Fibroblast of lung (primary cell): ENCODE results near the gene CUL2. TPM values are rescaled to one million over a fixed set of nuclear protein-coding genes. Genes with fewer than 3 reads are reported as not detected.
A peak's percentile ranks its signal among the peaks of the same experiment; 100 is the strongest.
"Not testable (repeated sequence)": the region's sequence is repeated elsewhere in the genome, so short reads cannot be mapped to it uniquely, and the experiment has no call there.

Experiments
- DNase-seq, 2 donors: peaks; one replicate each; pipeline versions ENCODE4 v3.0.0 to v3.0.0-alpha.2; 2010; ENCODE audit warnings: low read depth in 2 of 2
- H2AFZ ChIP-seq: 2 replicates; pipeline ENCODE4 v1.5.1; 2012; ENCODE audit warnings: low read length, control low read depth, inconsistent platforms
- H3K27ac ChIP-seq: 2 replicates; pipeline ENCODE4 v1.5.1; 2011; ENCODE audit warnings: low read length, control low read depth; ENCODE audit not compliant: insufficient read depth
- H3K27me3 ChIP-seq: 2 replicates; pipeline ENCODE4 v1.5.1; 2011; ENCODE audit warnings: mild to moderate bottlenecking, low read length; ENCODE audit not compliant: control insufficient read depth, insufficient read depth
- H3K36me3 ChIP-seq: 2 replicates; pipeline ENCODE4 v1.5.1; 2011; ENCODE audit warnings: low read length; ENCODE audit not compliant: control insufficient read depth, insufficient read depth
- H3K4me1 ChIP-seq: 2 replicates; pipeline ENCODE4 v1.5.1; 2011; ENCODE audit warnings: low read length; ENCODE audit not compliant: control insufficient read depth, insufficient read depth; ENCODE audit errors: extremely low read depth
- H3K4me2 ChIP-seq: 2 replicates; pipeline ENCODE4 v1.5.1; 2011; ENCODE audit warnings: low read length, control low read depth; ENCODE audit not compliant: insufficient read depth; ENCODE audit errors: extremely low read depth
- H3K4me3 ChIP-seq, 4 experiments: fragments of 200-600 bp in 1 of 4; sonication (generic) in 1 of 4; replicated peaks in 1 of 4; 2 replicates each; pipeline ENCODE4 v1.5.1; 2011 to 2016; ENCODE audit warnings: low read length in 4 of 4, low read depth in 3 of 4, mild to moderate bottlenecking in 3 of 4, control low read depth in 2 of 4, inconsistent platforms in 1 of 4, mixed read lengths in 1 of 4; ENCODE audit not compliant: insufficient read depth in 1 of 4; ENCODE audit errors: control extremely low read depth in 1 of 4
- H3K79me2 ChIP-seq: 2 replicates; pipeline ENCODE4 v1.5.1; 2012; ENCODE audit warnings: mild to moderate bottlenecking, low read length, inconsistent platforms; ENCODE audit not compliant: control insufficient read depth, insufficient read depth
- H3K9ac ChIP-seq: 2 replicates; pipeline ENCODE4 v1.5.1; 2011; ENCODE audit warnings: mild to moderate bottlenecking, low read length, control low read depth; ENCODE audit not compliant: insufficient read depth
- H3K9me3 ChIP-seq: 2 replicates; pipeline ENCODE4 v1.5.1; 2012; ENCODE audit warnings: low read depth, low read length; ENCODE audit not compliant: control insufficient read depth, insufficient read depth
- H4K20me1 ChIP-seq: 2 replicates; pipeline ENCODE4 v1.5.1; 2011; ENCODE audit warnings: low read length; ENCODE audit not compliant: control insufficient read depth, insufficient read depth; ENCODE audit errors: extremely low read depth
- CTCF ChIP-seq, 2 donors: IDR thresholded peaks in 1 of 2; conservative IDR thresholded peaks in 1 of 2; 1 replicate in 1 of 2; 2 replicates in 1 of 2; pipeline ENCODE4 v1.5.1; 2011 to 2012; ENCODE audit warnings: low read length in 2 of 2, control low read depth in 1 of 2, inconsistent platforms in 1 of 2, low read depth in 1 of 2, mild to moderate bottlenecking in 1 of 2
- EZH2 ChIP-seq: IDR thresholded peaks from 2 replicates; pipeline ENCODE4 v1.5.1; 2012; ENCODE audit warnings: low read length, control low read depth, mild to moderate bottlenecking; ENCODE audit errors: missing control alignments
- polyA plus RNA-seq, 2 donors: library from polyadenylated mRNA; depleted of rRNA in 1 of 2; stranded (reverse) in 1 of 2; unstranded in 1 of 2; fragments of >200 nt; gene quantifications; 2 replicates each; pipeline ENCODE4 v1.2.1, GENCODE V29; 2011 to 2012; ENCODE audit warnings: missing spikeins in 1 of 2
- total RNA-seq: library from RNA; depleted of rRNA; stranded (reverse); fragments of >200 nt; gene quantifications from 2 replicates; pipeline ENCODE4 v1.2.1, GENCODE V29; 2014

Gene CUL2
- total and polyA plus RNA-seq, 2 donors (not counting 1 experiment from before 2014, with no cell fraction given) = 22.8 to 36.0 TPM

- not testable (repeated sequence) for H4K20me1 ChIP-seq, H3K27ac ChIP-seq, DNase-seq, H3K4me3 ChIP-seq, H3K4me1 ChIP-seq, H3K9me3 ChIP-seq, H3K79me2 ChIP-seq, H3K27me3 ChIP-seq, H3K36me3 ChIP-seq, H2AFZ ChIP-seq, H3K9ac ChIP-seq, H3K4me2 ChIP-seq
Measured at GRCh38 chr10:34973121-34973520, 117.0 kb downstream of the CUL2 start.

GRCh38 chr10:34972591-34972990 lies 117.5 kb downstream of the CUL2 start:
- not testable (repeated sequence) for H3K36me3 ChIP-seq, H3K27me3 ChIP-seq, H3K4me2 ChIP-seq, H2AFZ ChIP-seq, H4K20me1 ChIP-seq, H3K79me2 ChIP-seq, H3K9me3 ChIP-seq, H3K4me3 ChIP-seq, H3K27ac ChIP-seq, DNase-seq, H3K9ac ChIP-seq, H3K4me1 ChIP-seq

- not testable (repeated sequence) for H3K4me1 ChIP-seq, H3K79me2 ChIP-seq, H3K4me2 ChIP-seq, H3K27ac ChIP-seq, H3K4me3 ChIP-seq, H3K9me3 ChIP-seq, H4K20me1 ChIP-seq, H2AFZ ChIP-seq, H3K27me3 ChIP-seq, H3K36me3 ChIP-seq, H3K9ac ChIP-seq
- peak in 1 of 2 donors; percentile 43 for DNase-seq
Measured at GRCh38 chr10:34971606-34972334, 118.4 kb downstream of the CUL2 start.

- H3K79me2 ChIP-seq = no peaks in the 10 kb centered on the region
- H3K27me3 ChIP-seq = peaks cover 5% of the 10 kb centered on the region
- no peak overlapping the region for H3K27ac ChIP-seq
- peaks cover 3% of the 10 kb centered on the region for H3K4me1 ChIP-seq
- no peak overlapping the region for H3K9ac ChIP-seq
- no peaks in the 10 kb centered on the region for H3K9me3 ChIP-seq
- H2AFZ ChIP-seq = no peak overlapping the region
- no peaks in the 10 kb centered on the region for H3K36me3 ChIP-seq
- H3K4me3 ChIP-seq = no peak overlapping the region
- DNase-seq = no peak
- TF ChIP-seq EZH2 (no peak), CTCF (conservative IDR thresholded peaks at IDR 0.05 in 1 of 2, IDR thresholded peaks at IDR 0.05 in 1 of 2; ENCODE audit: low read depth in 1 of 2, low read length in 2 of 2) (no peak)
- no peaks in the 10 kb centered on the region for H4K20me1 ChIP-seq
- no peak overlapping the region for H3K4me2 ChIP-seq
Measured at GRCh38 chr10:34969171-34969570, 121.0 kb downstream of the CUL2 start.
